Testis (tissue), 3 donors: Measurements from ENCODE around the gene FOXP4. TPM values are rescaled to one million over a fixed set of nuclear protein-coding genes. Genes with fewer than 3 reads are reported as not detected.

Experiments used
- DNase-seq: peaks from one replicate; pipeline ENCODE4 v3.0.0-alpha.2; 2019
- H3K27ac ChIP-seq, 2 donors: fragments of 200-600 bp; sonication (generic); one replicate each; pipeline ENCODE4 v1.5.1; 2019
- H3K27me3 ChIP-seq: fragments of 200-600 bp; sonication (generic); one replicate; pipeline ENCODE4 v1.5.1; 2019
- H3K36me3 ChIP-seq: fragments of 200-600 bp; sonication (generic); one replicate; pipeline ENCODE4 v1.5.1; 2017; ENCODE audit warnings: low read depth; ENCODE audit errors: missing control alignments
- H3K4me1 ChIP-seq: fragments of 200-600 bp; sonication (generic); one replicate; pipeline ENCODE4 v1.5.1; 2019
- H3K4me3 ChIP-seq, 2 donors: fragments of 200-600 bp; sonication (generic); one replicate each; pipeline ENCODE4 v1.5.1; 2017 to 2019
- H3K9me3 ChIP-seq: fragments of 200-600 bp; sonication (generic); one replicate; pipeline ENCODE4 v1.5.1; 2017
- POLR2A ChIP-seq: fragments of 450-650 bp; IDR thresholded peaks from one replicate; pipeline ENCODE4 v1.6.1; 2017; ENCODE audit warnings: antibody characterized with exemption, mild to moderate bottlenecking, moderate library complexity
- WGBS, 2 donors: methylation state at CpG; one replicate each; pipeline ENCODE4 v1.1.5; 2018; 5-methylcytosine and 5-hydroxymethylcytosine counted together
- intact Hi-C: fragments of 100-400 bp; cut with DNase I; formaldehyde crosslinking; loops from one replicate; pipeline ENCODE4 v1.15.1; 2023; ENCODE audit warnings: low total_unique reads
- polyA plus RNA-seq: library from polyadenylated mRNA; stranded (reverse); fragments of 350-450 nt; fragmentation: Illumina TruSeq; extraction: RNeasy Lipid Tissue Mini Kit (QIAGEN cat#74804); gene quantifications from one replicate; pipeline ENCODE4 v1.2.3, GENCODE V29; 2014; ENCODE audit warnings: low read depth, low replicate concordance; ENCODE audit not compliant: insufficient read depth
- total RNA-seq, 2 donors: library from RNA; depleted of rRNA; stranded (reverse); fragments of >200 nt; gene quantifications; one replicate each; pipeline ENCODE4 v1.2.3, GENCODE V29; 2016
- TF ChIP-seq, protein P1 (sequence below), 3 experiments: fragments of 450-650 bp in 2 of 3; fragments of 200-600 bp in 1 of 3; sonication (generic) in 1 of 3; IDR thresholded peaks; one replicate each; pipeline ENCODE4 v1.5.1; 2016 to 2019; ENCODE audit warnings: antibody characterized with exemption in 3 of 3, mild to moderate bottlenecking in 2 of 3, moderate library complexity in 1 of 3

The FOXP4 gene
- total and polyA plus RNA-seq, 3 donors from 2014 or later = 38.0 to 50.2 (median 39.7) TPM

GRCh38 chr6:41623330-41623729 lies 77.1 kb downstream of the FOXP4 start:
- Histone ChIP-seq H3K4me1 (no peaks in the 10 kb centered on the region), H3K36me3 (no peaks in the 10 kb centered on the region), H3K4me3 (no peak overlapping the region), H3K27ac (no peak overlapping the region), H3K27me3 (no peaks in the 10 kb centered on the region), H3K9me3 (no peaks in the 10 kb centered on the region)
- no peak for DNase-seq
- no peak for TF ChIP-seq POLR2A
- TF ChIP-seq, protein P1, sequence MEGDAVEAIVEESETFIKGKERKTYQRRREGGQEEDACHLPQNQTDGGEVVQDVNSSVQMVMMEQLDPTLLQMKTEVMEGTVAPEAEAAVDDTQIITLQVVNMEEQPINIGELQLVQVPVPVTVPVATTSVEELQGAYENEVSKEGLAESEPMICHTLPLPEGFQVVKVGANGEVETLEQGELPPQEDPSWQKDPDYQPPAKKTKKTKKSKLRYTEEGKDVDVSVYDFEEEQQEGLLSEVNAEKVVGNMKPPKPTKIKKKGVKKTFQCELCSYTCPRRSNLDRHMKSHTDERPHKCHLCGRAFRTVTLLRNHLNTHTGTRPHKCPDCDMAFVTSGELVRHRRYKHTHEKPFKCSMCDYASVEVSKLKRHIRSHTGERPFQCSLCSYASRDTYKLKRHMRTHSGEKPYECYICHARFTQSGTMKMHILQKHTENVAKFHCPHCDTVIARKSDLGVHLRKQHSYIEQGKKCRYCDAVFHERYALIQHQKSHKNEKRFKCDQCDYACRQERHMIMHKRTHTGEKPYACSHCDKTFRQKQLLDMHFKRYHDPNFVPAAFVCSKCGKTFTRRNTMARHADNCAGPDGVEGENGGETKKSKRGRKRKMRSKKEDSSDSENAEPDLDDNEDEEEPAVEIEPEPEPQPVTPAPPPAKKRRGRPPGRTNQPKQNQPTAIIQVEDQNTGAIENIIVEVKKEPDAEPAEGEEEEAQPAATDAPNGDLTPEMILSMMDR (IDR thresholded peaks at IDR 0.05) = no peak
- intact Hi-C loops = no loop called here
- WGBS, 2 donors = 91 to 92% methylated on average over 6 of the region's 6 CpGs

- intact Hi-C loops = no loop called here
- TF ChIP-seq, protein P1 (IDR thresholded peaks at IDR 0.05) = no peak
- TF ChIP-seq POLR2A = no peak
- DNase-seq = no peak
- Histone ChIP-seq H3K27ac (no peak overlapping the region), H3K9me3 (no peaks in the 10 kb centered on the region), H3K4me1 (no peaks in the 10 kb centered on the region), H3K36me3 (no peaks in the 10 kb centered on the region), H3K27me3 (no peaks in the 10 kb centered on the region), H3K4me3 (no peak overlapping the region)
- WGBS, 2 donors = 89 to 90% methylated on average over 18 of the region's 18 CpGs
Measured at GRCh38 chr6:41624621-41625380, 78.6 kb downstream of the FOXP4 start.

DNA sequence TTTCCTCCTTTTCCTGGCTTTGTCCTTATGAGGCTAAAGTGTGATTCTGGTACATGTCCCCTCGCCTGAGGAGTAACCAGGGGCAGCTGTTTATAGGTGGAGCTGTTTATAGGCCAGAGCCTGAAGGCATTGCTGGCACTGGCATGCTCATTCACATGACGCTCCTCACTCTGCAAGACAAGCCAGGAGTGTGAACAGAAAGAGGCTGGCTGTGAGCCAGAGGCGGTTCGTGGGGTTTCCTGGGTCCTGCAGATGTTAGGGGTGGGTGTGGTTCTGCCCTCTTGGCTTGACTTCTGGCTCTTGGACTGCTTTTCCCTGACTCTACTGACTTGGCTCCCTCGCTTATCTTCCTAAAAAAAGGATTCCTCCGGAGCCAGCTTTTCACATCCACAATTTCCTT lies 79.3 kb downstream of the FOXP4 start:
- intact Hi-C loops = no loop called here
- 36 to 64% methylated on average over 6 of the region's 6 CpGs for WGBS, 2 donors
- no peaks in the 10 kb centered on the region for H3K36me3 ChIP-seq
- no peaks in the 10 kb centered on the region for H3K4me1 ChIP-seq
- TF ChIP-seq, protein P1 (IDR thresholded peaks at IDR 0.05) = no peak
- no peak for TF ChIP-seq POLR2A
- H3K4me3 ChIP-seq = no peak overlapping the region
- no peaks in the 10 kb centered on the region for H3K27me3 ChIP-seq
- no peak overlapping the region for H3K27ac ChIP-seq
- no peak for DNase-seq
- H3K9me3 ChIP-seq = no peaks in the 10 kb centered on the region

- TF ChIP-seq, protein P1 (IDR thresholded peaks at IDR 0.05) = no peak
- no peak for TF ChIP-seq POLR2A
- no peaks in the 10 kb centered on the region for H3K36me3 ChIP-seq
- no peaks in the 10 kb centered on the region for H3K4me1 ChIP-seq
- no peak for DNase-seq
- WGBS, 2 donors = 91 to 92% methylated on average over 4 of the region's 4 CpGs
- no peak overlapping the region for H3K4me3 ChIP-seq
- intact Hi-C loops = no loop called here
- H3K27ac ChIP-seq = no peak overlapping the region
- no peaks in the 10 kb centered on the region for H3K9me3 ChIP-seq
- H3K27me3 ChIP-seq = no peaks in the 10 kb centered on the region
Measured at GRCh38 chr6:41626022-41626421, 79.8 kb downstream of the FOXP4 start.

DNA sequence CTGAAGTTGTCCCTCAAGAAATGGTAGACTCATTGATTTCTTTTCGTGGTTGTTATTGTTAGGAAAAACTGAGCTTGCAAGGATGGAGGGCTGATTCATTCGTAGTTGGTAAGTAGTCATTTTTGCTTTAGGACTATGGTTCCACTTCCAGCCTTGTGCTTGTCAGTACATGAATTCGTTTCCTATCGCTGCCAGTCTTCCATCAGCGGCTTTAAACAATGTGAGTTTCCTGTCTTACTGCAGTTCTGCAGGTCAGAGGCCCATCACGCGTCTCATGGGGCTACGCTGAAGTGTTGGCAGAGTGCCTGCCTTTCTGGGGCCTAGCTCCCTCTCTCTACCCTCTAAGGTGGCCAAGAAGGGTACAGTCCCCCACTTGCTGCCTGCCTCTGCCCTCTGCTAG lies 80.7 kb downstream of the FOXP4 start:
- intact Hi-C loops = no loop called here
- no peaks in the 10 kb centered on the region for H3K36me3 ChIP-seq
- H3K4me3 ChIP-seq = no peak overlapping the region
- no peak overlapping the region for H3K27ac ChIP-seq
- H3K4me1 ChIP-seq = no peaks in the 10 kb centered on the region
- no peak for DNase-seq
- TF ChIP-seq POLR2A = no peak
- TF ChIP-seq, protein P1 (IDR thresholded peaks at IDR 0.05) = no peak
- 83 to 91% methylated on average over 8 of the region's 8 CpGs for WGBS, 2 donors
- no peaks in the 10 kb centered on the region for H3K9me3 ChIP-seq
- no peaks in the 10 kb centered on the region for H3K27me3 ChIP-seq
